Stimulated activated CD4-positive, alpha-beta T cell treated with anti-CD3 and anti-CD28 coated beads, TNF-alpha, amount 100 ng/mL, for 24 hours (primary cell): ENCODE results near the gene DNER.
"Not testable (repeated sequence)": the region's sequence is repeated elsewhere in the genome, so short reads cannot be mapped to it uniquely, and the experiment has no call there.

Experiments
- DNase-seq, 3 experiments: peaks; one replicate each; pipeline ENCODE4 v3.0.0-alpha.2; 2020; ENCODE audit warnings: low read depth in 3 of 3

Gene DNER

GRCh38 chr2:229571243-229571642 lies 143.1 kb downstream of the DNER start:
- no peak for DNase-seq

- no peak for DNase-seq
Observed at GRCh38 chr2:229566370-229566769, 148.0 kb downstream of the DNER start.

- DNase-seq = no peak
Observed at GRCh38 chr2:229564300-229564907, 150.0 kb downstream of the DNER start.

- DNase-seq = no peak
Observed at GRCh38 chr2:229563388-229563787, 151.0 kb downstream of the DNER start.

GRCh38 chr2:229562472-229563127 lies 151.8 kb downstream of the DNER start:
- no peak for DNase-seq

DNA sequence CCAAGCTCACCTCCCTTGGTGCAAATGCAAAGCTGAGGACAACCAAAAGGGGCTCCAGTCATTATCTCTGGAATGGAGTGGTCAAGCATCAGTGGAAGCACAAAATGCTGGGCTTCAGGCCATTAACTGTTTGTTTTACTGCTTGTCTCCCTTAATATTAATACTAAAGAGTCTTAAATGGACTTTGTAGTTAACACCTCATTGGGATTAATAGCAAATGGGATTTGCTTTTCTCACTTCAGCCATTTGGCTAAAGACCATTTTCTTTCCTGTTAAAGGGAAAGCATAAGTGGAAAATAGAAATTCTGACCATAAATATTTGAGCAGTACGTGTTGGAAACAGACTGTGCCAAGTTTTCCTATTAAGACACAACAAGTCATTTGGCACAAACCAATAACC lies 154.4 kb downstream of the DNER start:
- no peak for DNase-seq

GRCh38 chr2:229553091-229553490 lies 161.3 kb downstream of the DNER start:
- no peak for DNase-seq

DNA sequence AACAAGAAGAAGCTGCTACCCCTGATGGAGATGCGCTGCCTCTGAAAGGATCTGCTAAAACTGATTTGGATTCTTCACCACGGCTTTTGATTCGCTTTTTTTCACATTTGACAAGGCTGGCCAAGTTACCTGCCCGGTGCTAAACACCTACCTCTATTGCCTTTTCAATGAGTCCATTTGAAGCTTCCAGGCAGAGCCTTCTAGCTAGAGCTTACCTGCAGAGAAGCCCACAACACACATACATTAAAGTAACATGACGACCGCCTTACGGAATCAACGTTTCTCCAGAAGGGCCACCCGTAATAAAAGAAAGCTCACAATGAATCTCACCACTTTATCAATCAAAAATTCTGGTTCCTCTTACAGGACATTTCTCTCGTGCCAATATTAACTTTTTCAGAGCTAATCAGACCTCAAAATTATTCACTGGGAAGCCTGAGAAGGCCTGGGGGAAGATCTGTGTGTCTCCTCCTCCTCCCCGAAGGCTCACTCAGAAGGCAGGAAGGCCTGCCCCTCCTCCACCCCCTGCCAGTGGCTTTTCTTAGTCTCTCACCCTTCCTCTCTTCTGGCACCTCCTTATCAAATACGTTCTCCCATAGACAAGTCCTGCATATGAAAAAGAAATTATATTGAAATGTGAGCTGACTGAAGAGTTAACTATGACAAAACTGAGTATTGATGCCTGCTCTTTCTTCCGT lies 171.0 kb downstream of the DNER start:
- DNase-seq = no peak

GRCh38 chr2:229539628-229540027 lies 174.7 kb downstream of the DNER start:
- no peak for DNase-seq

- DNase-seq = no peak
Observed at GRCh38 chr2:229531594-229531993, 182.8 kb downstream of the DNER start.

DNA sequence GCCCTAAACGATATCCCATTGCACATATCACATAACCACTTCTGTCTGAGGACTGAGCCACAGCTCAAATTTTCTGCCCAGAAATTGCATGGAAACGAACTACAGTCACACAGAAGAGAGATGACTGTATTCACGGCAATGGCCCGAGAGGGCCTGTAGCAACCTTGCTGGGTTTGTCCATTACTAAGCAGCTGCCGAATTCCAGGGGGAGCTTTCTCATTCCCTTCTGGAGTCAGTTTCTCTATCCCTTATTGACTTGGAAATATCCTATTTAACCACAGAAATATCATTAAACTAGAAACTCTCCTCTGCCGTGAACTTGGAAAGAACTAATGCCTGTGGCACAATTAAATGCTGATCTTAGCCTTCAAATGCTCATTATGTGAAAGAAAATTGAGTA lies 183.9 kb downstream of the DNER start:
- no peak for DNase-seq

DNA sequence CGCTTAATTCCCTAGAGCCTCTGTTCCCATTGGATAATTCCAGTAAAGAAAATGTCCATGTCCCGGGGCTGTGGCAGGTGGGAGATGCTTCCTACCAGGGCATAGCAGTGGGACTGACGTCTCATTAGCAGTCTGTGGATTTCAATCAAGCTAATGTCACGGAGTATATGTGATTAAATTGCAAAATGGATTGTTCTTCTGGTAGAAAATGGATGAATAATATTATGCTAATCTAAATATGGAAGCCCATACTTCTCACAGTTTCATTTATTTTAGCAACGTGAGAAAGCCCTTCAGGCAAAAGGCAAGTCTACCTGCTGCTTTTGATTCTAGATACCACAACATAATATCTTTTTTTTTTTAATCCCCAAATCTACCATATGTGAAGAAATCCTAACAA lies 185.5 kb downstream of the DNER start:
- DNase-seq = no peak

GRCh38 chr2:229526951-229527350 lies 187.4 kb downstream of the DNER start:
- no peak for DNase-seq

GRCh38 chr2:229524799-229525198 lies 189.6 kb downstream of the DNER start:
- DNase-seq = no peak

- DNase-seq = no peak
Observed at GRCh38 chr2:229523663-229524062, 190.7 kb downstream of the DNER start.

- DNase-seq = no peak
Observed at GRCh38 chr2:229521576-229521975, 192.8 kb downstream of the DNER start.

DNA sequence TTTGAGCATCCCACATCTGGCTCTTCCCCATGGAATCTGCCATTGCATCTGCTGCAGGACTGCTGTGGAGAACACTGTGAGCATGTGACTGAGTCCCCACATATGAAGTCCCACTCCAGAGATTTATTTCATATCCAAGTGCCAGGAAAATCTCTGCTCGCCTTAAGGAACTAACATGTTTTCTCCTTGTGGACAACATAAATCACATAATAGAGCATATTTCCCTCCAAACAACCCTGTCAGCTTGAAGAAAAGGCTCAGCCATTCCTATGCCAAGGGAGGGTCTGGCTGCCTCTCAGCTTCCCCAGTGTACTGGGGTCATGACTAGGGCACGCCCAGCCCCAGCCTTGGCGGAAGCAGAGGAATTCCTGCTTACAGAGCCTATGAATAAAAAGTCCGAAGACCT lies 193.7 kb downstream of the DNER start:
- DNase-seq = no peak

DNA sequence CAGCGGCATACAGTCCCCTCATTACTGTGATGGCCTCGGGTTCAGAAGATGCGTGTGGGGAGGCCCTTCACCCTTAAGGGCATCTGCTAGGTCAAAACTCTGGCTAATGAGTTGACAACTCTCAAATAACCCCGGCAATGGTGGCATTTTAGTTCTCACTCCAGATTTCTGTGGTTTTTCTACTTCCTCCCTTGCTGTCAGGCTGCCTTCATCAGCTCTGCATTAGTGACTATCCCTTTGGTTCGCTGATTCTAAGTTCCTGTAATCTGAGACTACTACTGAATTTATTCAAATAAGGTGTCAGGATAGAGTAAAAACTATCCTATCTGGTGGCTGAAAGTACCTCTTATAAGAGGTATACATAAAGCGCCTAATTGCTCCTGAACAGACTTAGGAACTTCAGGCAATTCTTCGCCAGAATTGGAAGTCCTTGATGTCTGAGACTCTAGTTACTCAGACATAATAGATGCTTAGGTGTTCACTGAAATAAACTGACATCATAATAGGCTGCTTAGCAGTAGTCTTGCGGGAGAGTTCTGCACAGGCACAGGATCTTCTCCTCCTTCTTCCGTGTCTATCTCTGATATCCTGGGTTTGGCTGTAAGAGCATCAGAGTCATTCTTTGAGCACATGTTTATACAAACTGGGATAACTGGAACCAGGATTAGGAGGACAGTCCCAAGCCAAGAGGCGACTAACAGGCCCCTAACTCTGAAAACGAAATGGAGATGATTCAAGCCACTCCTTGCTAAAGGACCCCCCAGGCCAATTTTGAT lies 194.5 kb downstream of the DNER start:
- no peak for DNase-seq

- no peak for DNase-seq
Observed at GRCh38 chr2:229514273-229514895, 200.0 kb downstream of the DNER start.

DNA sequence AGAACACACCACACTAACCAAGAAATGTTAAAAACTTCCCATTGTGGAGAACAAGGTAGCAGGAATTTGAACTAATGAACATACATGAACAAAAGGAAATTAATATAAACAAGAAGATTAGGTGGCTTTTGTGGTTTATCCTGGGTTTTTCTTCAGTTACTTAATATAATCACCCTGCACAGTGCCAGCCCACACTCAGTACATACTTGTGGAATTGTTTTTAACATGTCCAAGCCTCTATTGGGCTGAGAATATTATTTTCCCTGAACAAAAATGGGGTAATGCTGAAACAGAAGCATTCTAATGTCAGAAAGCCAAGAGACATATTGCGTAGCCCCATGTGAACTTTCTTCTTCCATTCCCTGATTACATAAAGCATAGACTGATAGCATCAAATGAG lies 202.8 kb downstream of the DNER start:
- DNase-seq = no peak

DNA sequence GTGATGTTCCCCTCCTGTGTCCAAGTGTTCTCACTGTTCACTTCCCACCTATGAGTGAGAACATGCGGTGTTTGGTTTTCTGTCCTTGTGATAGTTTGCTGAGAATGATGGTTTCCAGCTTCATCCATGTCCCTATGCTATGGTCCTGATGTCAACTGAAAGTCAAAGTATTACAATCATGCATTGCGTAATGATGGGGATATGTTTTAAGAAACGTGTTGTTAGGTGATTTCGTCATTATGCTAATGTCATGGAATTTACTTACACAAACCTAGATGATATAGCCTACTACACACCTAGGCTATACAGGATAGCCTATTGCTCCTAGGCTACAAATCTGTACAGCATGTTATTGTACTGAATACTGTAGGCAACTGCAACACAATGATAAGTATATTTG lies 207.7 kb downstream of the DNER start:
- not testable (repeated sequence) for DNase-seq
